Posterior vena cava (tissue), 2 donors: Measurements from ENCODE around the gene ANKRD31. TPM values are rescaled to one million over a fixed set of nuclear protein-coding genes. Genes with fewer than 3 reads are reported as not detected.
"Not testable (repeated sequence)": the region's sequence is repeated elsewhere in the genome, so short reads cannot be mapped to it uniquely, and the experiment has no call there.

Experiments
- DNase-seq: peaks from one replicate; pipeline ENCODE4 v3.0.0-alpha.2; 2020; ENCODE audit warnings: low spot score
- intact Hi-C, 2 donors: fragments of 100-400 bp; cut with DNase I; formaldehyde crosslinking; loops; one replicate each; pipeline versions ENCODE4 v1.14.1 to v1.14.2; 2022 to 2023
- total RNA-seq, 2 donors: library from RNA; stranded (reverse); fragmentation: NEBNext Ultra II Directional; extraction: Animal tissue kit (Norgen Biotek cat#: 25700); gene quantifications; one replicate each; pipeline ENCODE4 v1.2.1, GENCODE V29; 2021
- donor health status: DM: yes; HTN: yes; CAD: no.
- donor health status: DM: yes; HTN: yes; CAD: no.

ANKRD31 gene
- total RNA-seq, 2 donors from 2014 or later = 0.19 to 0.42 TPM

- intact Hi-C loops = no loop called here
- no peak for DNase-seq
Observed at GRCh38 chr5:75242067-75242466, 5.4 kb upstream of the ANKRD31 start.

GRCh38 chr5:75239681-75240080 lies 3.0 kb upstream of the ANKRD31 start:
- intact Hi-C loops = loop anchor here in 1 of 2 donors (10.0 kb wide), 1 partner anchor 445 kb away; no protein-coding TSS in a partner anchor
- no peak for DNase-seq

GRCh38 chr5:75235711-75236110 lies 967 bp downstream of the ANKRD31 start:
- no peak for DNase-seq
- intact Hi-C loops = loop anchor here in 1 of 2 donors (10.0 kb wide), 1 partner anchor 449 kb away; no protein-coding TSS in a partner anchor

GRCh38 chr5:75234251-75234650 lies 2.4 kb downstream of the ANKRD31 start:
- intact Hi-C loops = loop anchor here in 1 of 2 donors (10.0 kb wide), 1 partner anchor 451 kb away; no protein-coding TSS in a partner anchor
- DNase-seq = no peak

- intact Hi-C loops = no loop called here
- DNase-seq = no peak
Observed at GRCh38 chr5:75226916-75227315, 9.8 kb downstream of the ANKRD31 start.

- intact Hi-C loops = no loop called here
- no peak for DNase-seq
Observed at GRCh38 chr5:75225506-75225905, 11.2 kb downstream of the ANKRD31 start.

GRCh38 chr5:75220787-75221186 lies 15.9 kb downstream of the ANKRD31 start:
- intact Hi-C loops, DNase-seq: not testable (repeated sequence)

- intact Hi-C loops = no loop called here
Observed at GRCh38 chr5:75214928-75215327, 21.8 kb downstream of the ANKRD31 start.

GRCh38 chr5:75214409-75214808 lies 22.3 kb downstream of the ANKRD31 start:
- intact Hi-C loops = no loop called here
- no peak for DNase-seq

More at GRCh38 chr5:75214928-75215327, 21.8 kb downstream of the ANKRD31 start:
- DNase-seq = no peak

- no peak for DNase-seq
- intact Hi-C loops = no loop called here
Observed at GRCh38 chr5:75203604-75204003, 33.1 kb downstream of the ANKRD31 start.

GRCh38 chr5:75202935-75203334 lies 33.7 kb downstream of the ANKRD31 start:
- intact Hi-C loops = no loop called here
- no peak for DNase-seq

- intact Hi-C loops = no loop called here
Observed at GRCh38 chr5:75200776-75201175, 35.9 kb downstream of the ANKRD31 start.

GRCh38 chr5:75199946-75200345 lies 36.7 kb downstream of the ANKRD31 start:
- DNase-seq = no peak
- intact Hi-C loops = no loop called here

More at GRCh38 chr5:75200776-75201175, 35.9 kb downstream of the ANKRD31 start:
- no peak for DNase-seq

- no peak for DNase-seq
- intact Hi-C loops = no loop called here
Observed at GRCh38 chr5:75199071-75199470, 37.6 kb downstream of the ANKRD31 start.

GRCh38 chr5:75197745-75198144 lies 38.9 kb downstream of the ANKRD31 start:
- intact Hi-C loops = no loop called here
- DNase-seq = no peak

- DNase-seq = no peak
- intact Hi-C loops = no loop called here
Observed at GRCh38 chr5:75192804-75193203, 43.9 kb downstream of the ANKRD31 start.

GRCh38 chr5:75192264-75192663 lies 44.4 kb downstream of the ANKRD31 start:
- intact Hi-C loops = no loop called here
- no peak for DNase-seq

- intact Hi-C loops = no loop called here
- DNase-seq = no peak
Observed at GRCh38 chr5:75190227-75190626, 46.5 kb downstream of the ANKRD31 start.

GRCh38 chr5:75189353-75189752 lies 47.3 kb downstream of the ANKRD31 start:
- intact Hi-C loops = no loop called here
- DNase-seq = no peak

GRCh38 chr5:75185763-75186162 lies 50.9 kb downstream of the ANKRD31 start:
- no peak for DNase-seq
- intact Hi-C loops = no loop called here

GRCh38 chr5:75176009-75176408 lies 60.7 kb downstream of the ANKRD31 start:
- intact Hi-C loops, DNase-seq: not testable (repeated sequence)

- intact Hi-C loops, DNase-seq: not testable (repeated sequence)
Observed at GRCh38 chr5:75174872-75175271, 61.8 kb downstream of the ANKRD31 start.
